ENCODE data around the gene KIFC1.

GRCh38 chr6:33347816-33348215 is 43.8 kb upstream of the KIFC1 start:
- no peak for TF ChIP-seq CTCF (conservative IDR thresholded peaks at IDR 0.05)
- TF ChIP-seq ZFX (IDR thresholded peaks at IDR 0.05), result no peak
